ENCODE data around the gene PRDM8.
A peak's percentile ranks its signal among the peaks of the same experiment; 100 is the strongest.
"Not testable (repeated sequence)": the region's sequence is repeated elsewhere in the genome, so short reads cannot be mapped to it uniquely, and the experiment has no call there.

The PRDM8 gene

DNA sequence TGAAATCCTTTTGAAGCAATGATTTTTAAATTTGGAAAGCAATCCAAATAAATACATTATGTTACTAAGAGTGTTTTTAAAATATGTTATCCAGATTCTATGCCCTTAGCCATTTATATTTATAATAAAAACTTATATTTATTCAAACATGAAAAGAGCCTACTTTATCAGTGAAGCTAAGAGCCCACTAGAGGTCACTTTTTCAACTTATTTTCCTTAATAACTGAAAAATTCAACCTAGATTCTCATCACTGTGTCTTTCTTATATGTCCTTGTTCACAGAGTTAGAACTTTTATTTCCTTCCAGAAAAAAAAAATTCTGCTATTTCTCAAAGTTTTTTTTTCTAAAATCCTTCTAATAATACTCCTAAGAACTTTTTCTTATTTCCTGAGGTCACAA is 23.9 kb downstream of the PRDM8 start:
- DNase-seq (ENCODE audit: insufficient read length, low spot score) (no peak), FAIRE-seq (no peak)

DNA sequence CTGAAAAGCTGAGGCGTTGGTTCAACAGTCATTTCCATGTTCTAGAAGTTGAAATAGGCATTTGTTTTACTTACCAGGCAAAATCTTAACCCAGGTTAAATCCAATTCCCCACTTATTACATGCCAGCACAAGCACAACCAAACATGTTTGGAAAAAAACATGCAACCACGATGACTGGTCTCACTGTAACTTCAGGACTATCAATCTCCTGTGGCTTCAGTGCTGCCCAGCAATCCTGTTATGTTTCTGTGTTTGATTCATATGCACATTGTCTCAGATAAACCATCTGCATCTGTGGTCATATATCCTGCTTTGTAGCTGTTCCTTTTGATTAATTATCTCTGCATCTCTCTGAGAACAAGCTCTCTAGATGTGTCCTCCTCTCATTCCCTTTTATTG is 28.3 kb downstream of the PRDM8 start:
- DNase-seq (ENCODE audit: insufficient read length, low spot score) (no peak), FAIRE-seq (no peak)

DNA sequence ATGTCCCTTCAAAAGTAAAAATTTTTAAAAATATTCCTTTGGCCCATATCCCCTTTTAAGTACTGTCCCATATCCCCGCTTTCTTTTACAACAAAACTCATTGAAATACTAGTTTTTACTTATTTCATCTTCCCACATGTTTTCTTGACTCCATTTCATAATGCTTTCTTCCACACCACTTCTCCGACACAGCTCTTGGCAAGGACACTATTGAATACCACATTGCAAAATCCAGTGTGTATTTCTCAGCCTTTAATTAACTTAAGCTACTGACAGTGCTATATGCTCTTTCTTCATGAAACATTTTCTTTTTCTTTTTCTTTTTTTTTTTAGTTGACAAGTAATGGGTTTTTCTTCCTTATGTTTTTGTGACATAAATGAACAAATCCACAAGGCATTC is 28.8 kb downstream of the PRDM8 start:
- FAIRE-seq (no peak), DNase-seq (ENCODE audit: insufficient read length, low spot score) (no peak)

DNA sequence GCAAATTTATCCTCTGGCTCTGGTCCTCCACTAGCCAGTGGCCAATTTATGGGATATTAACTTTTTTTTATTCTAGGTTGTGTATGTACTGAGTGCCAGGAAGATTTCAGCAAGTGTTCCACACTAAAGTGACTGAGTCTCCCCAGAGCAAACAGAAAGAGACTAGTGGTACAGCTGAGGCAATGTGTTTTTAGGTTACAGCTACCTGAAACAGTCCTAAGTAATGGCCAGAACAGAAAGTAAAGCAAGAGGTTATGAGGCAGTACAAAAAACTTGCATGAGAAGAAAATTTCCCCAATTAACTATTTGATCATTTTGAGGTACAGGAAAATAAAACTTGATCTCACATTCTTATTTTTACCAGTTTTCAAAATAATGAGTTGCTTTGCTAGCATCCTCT is 31.2 kb downstream of the PRDM8 start:
- DNase-seq (ENCODE audit: insufficient read length, low spot score) (no peak), FAIRE-seq (peak; percentile 70)

DNA sequence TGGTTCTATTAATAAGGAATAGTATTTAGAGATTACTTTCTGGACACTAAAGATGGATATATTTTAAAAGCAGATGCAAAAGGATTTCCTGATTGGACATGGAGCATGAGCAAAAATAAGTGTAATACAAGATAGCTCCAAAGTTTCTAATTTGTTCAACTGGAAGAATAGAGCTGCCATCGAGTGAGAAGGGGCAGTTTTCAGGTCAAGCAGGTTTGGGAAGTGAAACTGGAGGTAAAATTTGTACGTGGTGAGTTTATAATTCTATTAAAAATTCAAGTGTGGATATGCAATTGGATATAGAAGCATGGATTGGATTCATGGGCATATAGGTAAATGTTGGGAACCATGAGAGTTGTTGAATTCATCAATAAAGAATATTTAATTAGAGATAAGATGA is 31.8 kb downstream of the PRDM8 start:
- FAIRE-seq: no peak

DNA sequence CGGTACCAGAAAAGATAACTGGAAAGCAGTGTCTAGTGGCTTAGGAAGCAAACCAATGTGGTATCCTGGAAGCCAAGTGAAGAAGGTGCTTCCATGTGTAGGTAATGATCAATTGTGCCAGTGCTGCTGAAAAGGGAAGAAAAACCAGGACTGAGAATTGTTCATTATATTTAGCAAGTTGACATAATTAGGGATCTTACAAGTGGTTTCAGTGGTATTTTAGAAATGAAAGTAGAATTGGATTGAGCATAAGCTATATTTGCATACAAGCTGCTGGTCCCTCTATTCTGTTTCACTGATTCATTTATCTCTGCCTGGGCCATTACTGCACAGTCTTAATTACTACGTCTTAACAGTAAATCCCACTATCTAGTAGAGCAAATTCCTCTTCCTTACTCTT is 32.3 kb downstream of the PRDM8 start:
- DNase-seq (ENCODE audit: insufficient read length, low spot score) (no peak), FAIRE-seq (peak; percentile 74)

More for the DNA sequence above, 31.8 kb downstream of the PRDM8 start:
- DNase-seq (ENCODE audit: insufficient read length, low spot score): no peak

DNA sequence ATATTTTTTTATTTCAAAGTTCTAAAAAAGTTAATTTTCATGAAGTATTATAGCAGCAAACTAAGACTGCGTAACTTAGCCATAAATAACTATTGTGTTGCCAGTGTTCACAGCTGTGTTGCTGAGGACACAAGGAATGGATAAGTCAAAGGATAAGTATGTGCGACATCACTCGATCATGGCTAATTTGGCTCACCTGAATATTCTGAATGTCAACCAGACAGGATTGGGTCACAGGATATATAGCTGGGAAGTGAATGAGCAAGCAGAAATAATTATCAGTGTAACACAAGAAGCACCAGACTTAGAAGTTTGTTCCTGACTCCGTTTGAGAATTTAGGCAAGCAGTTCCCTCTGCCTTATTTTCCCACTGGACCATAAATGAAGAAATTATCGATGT is 33.9 kb downstream of the PRDM8 start:
- DNase-seq (ENCODE audit: insufficient read length, low spot score): no peak
- peak; percentile 23 for FAIRE-seq

DNA sequence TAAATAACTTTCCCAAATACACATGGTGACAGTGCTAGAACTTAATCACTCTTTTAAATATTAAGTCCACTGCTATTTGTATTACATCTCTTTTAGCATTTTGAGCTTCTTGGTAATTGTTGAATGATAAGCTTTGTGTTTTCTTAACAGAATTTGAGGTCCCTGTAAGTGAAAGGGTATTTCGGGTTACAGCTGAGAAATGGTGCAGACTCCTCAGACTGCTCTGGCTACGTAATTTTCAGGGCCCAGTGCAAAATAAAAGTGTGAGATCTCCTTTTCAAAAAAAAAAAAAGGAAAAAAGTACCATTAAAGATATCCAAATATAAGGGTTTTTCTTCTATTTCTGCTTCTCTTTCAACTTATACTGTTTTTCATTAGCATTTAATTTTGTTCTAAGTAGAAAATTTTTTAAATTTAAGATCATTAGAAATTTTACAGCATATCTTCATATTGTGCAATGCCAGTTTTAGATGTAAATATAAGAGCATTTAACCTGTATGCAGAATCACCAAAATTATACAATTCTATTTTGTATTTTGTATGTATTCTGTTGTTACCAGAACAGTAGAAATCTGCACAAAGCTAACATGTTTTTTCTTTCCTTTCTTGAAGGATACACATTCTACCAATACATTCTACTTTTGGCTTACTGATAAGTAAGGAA is 35.5 kb downstream of the PRDM8 start:
- DNase-seq (ENCODE audit: insufficient read length, low spot score) (no peak), FAIRE-seq (no peak)

DNA sequence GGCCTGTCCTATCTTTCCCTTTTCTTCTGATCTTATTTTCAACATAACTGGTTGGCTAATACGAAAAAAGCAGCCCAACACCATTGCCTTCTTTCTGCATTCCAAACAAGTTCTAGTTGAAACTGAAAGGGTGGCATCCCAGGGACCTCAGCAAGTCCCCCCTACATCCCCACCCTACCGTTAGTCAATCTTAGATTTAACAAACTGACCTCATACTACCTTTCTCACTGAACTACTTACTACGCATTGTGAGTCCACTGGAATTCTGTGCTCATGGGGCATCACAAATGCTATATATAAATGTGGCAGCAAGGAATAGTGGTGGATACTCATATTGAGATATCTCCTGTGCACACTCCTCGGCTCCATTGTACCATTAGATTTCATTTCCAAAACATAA is 36.1 kb downstream of the PRDM8 start:
- no peak for DNase-seq (ENCODE audit: insufficient read length, low spot score)
- FAIRE-seq: no peak

DNA sequence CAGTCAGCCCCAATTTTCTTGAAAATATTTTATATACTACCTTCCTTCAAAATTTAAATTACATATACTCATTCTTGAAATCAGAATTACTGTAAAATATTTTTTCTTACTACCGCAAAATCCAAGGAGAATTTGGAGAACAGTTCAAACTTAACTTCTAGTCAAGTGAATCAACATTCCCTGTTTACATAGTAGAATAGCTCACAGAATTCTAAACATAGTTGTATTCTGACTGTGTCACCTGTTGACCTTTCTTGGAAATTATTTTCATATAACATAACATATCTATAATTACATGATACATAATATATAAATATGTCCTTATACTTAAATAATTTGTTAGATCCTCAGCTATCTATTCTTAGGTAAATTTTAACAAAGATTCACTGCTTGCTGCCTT is 38.1 kb downstream of the PRDM8 start:
- FAIRE-seq (no peak), DNase-seq (ENCODE audit: insufficient read length, low spot score) (no peak)

DNA sequence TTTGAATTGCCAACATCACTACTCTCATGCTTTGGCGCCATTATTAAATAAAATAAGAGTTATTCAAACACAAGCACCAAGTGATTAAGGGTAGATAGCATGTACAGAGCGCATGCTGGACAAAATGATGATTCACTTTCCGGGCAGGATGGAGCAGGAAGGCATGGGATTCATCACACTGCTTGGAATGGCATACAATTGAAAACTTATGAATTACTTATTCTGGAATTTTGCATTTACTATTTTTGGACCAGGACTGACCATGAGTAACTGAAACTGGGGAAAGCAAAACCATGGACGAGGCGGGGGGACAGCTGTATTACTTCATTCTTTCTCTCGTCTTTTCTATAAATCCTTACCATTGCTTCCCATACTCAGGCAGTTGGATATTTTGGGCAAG is 40.7 kb downstream of the PRDM8 start:
- no peak for DNase-seq (ENCODE audit: insufficient read length, low spot score)
- no peak for FAIRE-seq

DNA sequence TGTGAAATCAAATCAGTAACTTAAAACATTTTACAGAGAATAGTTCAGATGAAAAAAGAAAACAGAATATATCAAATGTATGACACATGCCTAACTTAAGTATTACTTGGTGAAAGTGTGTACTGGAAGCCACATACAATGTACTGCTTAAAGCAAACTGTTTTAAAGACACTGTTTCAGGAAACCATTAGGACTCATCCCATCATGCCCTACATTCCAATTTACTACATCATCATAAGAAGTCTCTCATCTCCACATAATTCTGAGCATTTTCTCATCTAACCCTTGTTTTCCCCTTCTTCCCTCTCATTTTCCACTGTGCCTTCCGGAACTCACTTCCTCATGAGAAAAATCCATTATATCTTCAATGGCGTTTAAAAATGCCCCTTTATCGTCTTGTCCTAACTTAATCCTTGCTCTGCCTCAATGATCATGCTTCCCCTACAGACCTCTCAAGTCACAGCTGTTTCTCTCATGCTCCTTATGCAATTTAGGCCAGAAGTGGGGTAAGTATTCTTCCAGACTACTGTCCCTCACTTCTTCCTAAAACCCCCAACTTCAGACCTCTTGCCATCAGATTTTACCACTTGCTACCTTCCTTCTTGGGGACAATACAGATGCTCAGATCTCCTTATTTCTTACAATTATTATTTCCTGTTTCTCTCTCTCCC is 42.3 kb downstream of the PRDM8 start:
- FAIRE-seq (no peak), DNase-seq (ENCODE audit: insufficient read length, low spot score) (no peak)

DNA sequence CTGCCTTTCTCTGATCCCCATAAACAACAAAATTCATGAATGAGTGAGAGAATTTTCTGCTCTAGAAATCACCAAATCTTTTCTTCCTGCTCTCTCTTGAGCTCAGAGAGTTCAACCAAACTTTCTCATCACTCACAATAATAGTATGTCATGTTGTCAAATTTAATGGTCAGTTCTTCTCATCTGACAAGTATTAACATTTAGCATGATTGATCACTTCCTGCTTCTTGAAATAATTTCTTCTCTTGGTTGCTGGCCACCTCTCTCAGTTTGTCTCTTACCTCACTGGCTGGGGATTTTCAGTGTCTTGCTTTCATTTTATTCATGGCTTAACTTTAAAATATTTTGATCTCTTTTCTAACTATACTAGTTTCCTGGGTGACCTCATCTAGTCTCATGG is 43.7 kb downstream of the PRDM8 start:
- DNase-seq (ENCODE audit: insufficient read length, low spot score) (no peak), FAIRE-seq (no peak)

DNA sequence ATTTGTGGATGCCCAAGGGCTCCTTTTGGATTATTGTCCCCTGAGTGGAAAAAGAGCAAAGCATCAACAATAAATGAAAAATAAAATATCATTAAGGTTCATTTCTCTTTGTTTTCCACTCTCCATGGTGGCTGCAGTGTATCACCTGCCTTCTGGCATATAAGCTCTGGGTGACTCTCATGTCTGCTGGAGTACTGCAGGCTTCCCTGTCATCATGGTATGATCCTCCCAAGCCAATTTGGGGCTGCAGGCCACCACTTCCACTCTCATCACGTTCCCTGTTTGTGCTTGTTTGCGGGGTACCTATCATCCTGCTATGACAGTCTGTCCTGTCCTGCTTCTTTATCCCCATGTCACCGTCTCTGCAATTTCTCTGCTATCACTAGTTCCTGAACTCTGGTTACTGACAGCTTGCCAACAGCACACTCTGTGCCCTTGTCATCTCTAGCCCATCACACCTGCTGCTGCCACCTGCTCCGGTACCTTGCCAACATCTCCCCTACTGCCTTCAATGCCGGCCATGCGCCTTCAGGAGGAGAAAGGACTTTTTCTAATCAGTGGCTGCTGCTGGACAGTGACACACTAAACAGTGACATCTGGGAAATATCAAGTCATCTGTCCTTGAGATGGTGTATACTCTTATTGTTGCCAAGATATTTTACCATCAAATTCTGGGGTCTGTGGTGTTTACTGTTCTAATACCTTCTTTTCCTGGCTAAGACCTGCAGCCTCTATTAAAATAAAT is 46.1 kb downstream of the PRDM8 start:
- DNase-seq (ENCODE audit: insufficient read length, low spot score) (no peak), FAIRE-seq (no peak)

DNA sequence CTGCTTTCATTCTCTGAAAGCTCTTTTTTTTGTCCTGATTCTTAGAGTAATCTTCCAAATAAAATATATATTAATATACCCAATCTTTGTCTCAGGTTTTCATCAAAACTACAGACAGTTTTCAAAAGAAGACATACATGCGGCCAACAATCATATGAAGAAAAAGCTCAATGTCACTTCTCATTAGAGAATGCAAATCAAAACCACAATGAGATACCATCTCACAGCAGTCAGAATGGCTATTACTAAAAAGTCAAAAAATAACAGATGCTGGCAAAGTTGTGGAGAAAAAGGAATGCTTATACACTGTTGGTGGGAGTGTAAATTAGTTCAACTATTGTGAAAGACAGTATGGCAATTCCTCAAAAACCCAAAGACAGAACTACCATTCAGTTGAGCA is 50.2 kb downstream of the PRDM8 start:
- DNase-seq (ENCODE audit: insufficient read length, low spot score): not testable (repeated sequence)

DNA sequence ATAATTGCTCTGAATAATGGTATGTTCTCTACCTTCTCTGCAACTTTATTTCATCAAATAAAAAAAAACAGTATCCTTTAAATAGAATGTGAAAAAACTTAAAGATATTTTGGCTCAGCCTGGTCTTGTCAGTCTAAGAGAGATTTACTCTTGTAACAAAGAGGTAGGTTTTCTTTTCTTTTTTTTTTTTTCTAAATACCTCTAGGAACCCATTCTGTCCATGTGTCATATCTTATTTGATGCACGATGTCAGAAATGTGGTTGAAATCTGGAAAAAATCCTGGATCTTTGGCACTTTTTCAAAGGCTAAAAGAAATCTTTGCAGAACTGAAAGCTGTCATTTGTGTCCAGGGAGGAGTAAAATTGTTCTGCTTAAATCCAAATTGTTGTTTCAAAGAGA is 51.8 kb downstream of the PRDM8 start:
- no peak for DNase-seq (ENCODE audit: insufficient read length, low spot score)
- FAIRE-seq: no peak

More for the DNA sequence above, 50.2 kb downstream of the PRDM8 start:
- not testable (repeated sequence) for FAIRE-seq

DNA sequence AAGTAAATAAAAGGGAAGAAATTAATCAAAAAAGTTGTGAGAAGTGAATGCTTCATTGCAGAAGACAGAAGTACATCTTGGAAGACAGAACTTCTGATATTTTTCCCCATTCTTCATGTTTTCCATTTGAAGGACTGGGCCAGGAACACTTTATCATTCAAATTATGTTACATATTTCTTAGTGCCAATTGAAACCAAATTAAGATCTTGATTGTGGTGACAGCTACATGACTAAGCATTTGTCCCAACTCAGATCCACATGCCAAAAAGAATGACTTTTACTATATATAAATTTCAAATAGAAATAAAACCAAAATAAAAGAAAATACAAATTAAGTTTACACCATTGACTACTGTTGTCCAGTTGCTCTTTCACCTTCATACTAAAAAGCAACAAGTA is 55.1 kb downstream of the PRDM8 start:
- DNase-seq (ENCODE audit: insufficient read length, low spot score) (no peak), FAIRE-seq (no peak)

DNA sequence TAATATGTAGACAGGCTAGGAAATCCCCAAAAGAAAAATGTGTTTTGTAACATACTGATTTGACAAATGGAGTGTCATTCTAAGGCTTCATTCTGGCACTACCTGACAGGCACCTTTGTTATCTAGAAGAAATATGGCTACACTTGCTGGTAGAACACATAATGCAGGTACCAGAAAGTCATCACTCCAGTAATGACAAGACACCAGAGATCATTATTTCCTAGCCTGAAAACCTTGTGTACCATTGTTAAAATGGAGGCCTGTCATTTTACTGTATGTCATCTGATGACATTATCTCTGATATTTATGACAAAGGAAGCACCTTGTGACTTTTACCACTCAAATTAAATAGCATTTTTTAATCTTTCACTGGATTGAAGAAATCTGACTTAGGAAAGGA is 55.6 kb downstream of the PRDM8 start:
- DNase-seq (ENCODE audit: insufficient read length, low spot score) (no peak), FAIRE-seq (no peak)

DNA sequence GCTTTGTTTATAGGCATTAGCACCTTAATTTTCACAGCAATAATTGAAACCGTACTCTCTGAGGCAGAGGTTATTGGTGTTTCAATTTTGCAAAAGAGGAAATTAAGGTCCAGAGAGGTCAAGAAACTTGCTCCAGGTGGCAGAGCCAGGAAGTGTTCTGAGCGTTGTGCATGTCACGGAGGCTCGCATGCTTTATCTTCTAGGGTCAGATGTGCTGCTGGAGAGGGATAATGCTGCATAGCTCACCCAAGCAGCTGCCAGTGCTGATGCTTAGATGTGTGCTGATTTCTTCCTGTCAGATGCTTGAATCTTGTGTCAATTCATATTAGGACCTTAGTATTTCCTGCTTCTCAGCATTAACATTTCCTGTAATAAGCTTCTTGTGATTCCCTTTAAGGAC is 56.2 kb downstream of the PRDM8 start:
- FAIRE-seq (no peak), DNase-seq (ENCODE audit: insufficient read length, low spot score) (no peak)
